ENCODE results near the gene USP6NL.

DNA sequence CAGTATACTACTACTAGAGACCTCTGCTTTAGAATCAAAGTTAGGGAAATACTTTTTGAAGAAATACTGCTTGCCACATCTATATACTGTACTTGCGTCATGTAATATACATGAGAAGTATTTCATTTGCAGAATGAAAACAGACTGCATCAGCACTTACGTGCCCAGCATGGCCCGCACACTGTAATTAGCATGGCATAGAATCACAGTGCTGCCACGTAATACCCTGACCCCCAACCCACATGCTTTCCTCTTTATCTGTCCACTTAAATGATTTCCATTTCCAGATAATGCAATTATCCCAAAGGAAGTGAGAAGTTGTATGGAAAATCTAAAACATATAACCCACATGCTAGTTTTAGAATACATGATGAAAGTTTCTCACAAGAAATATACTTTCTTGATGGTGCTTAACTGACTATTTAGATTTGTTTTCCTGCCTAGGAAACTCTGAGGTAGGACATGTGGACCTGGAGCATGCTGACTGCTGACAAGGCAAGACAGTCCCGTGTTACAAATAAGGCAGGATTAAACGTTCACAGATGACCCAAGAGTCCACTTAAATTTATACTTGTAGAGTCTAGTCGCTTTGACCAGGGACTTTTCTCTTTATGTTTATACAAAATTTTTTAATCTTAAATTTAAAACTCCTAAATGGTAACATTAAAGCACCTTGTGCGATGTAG lies 12.6 kb downstream of the USP6NL start:
- no peak for TF ChIP-seq POLR2A (IDR thresholded peaks at IDR 0.05; ENCODE audit: low read depth, low read length)
- no peak for TF ChIP-seq POLR2AphosphoS5 (IDR thresholded peaks at IDR 0.05; ENCODE audit: low read depth, low read length)
- no peak for TF ChIP-seq TAF1 (IDR thresholded peaks at IDR 0.05; ENCODE audit: borderline replicate concordance, low read depth, low read length)

All from GM12892 (cell line).